ENCODE data around the gene ARF1.

ARF1 gene

GRCh38 chr1:228088586-228089498 lies 6.3 kb downstream of the ARF1 start:
- DNase-seq, result no peak

GRCh38 chr1:228089519-228090380 lies 7.2 kb downstream of the ARF1 start:
- no peak for DNase-seq

GRCh38 chr1:228090613-228091081 lies 8.1 kb downstream of the ARF1 start:
- DNase-seq, result no peak

- no peak for DNase-seq
Measured at GRCh38 chr1:228091084-228091483, 8.6 kb downstream of the ARF1 start.

- DNase-seq, result no peak
Measured at GRCh38 chr1:228092342-228093049, 10.0 kb downstream of the ARF1 start.

GRCh38 chr1:228093050-228093906 lies 10.8 kb downstream of the ARF1 start:
- DNase-seq, result no peak

GRCh38 chr1:228094432-228095016 lies 12.0 kb downstream of the ARF1 start:
- DNase-seq, result no peak

- DNase-seq, result no peak
Measured at GRCh38 chr1:228095161-228095560, 12.7 kb downstream of the ARF1 start.

- DNase-seq, result no peak
Measured at GRCh38 chr1:228095938-228096337, 13.4 kb downstream of the ARF1 start.

- DNase-seq, result no peak
Measured at GRCh38 chr1:228096416-228097332, 14.2 kb downstream of the ARF1 start.

- DNase-seq, result no peak
Measured at GRCh38 chr1:228097333-228098081, 15.0 kb downstream of the ARF1 start.

GRCh38 chr1:228098323-228098931 lies 15.9 kb downstream of the ARF1 start:
- DNase-seq, result no peak

GRCh38 chr1:228099331-228099732 lies 16.8 kb downstream of the ARF1 start:
- DNase-seq, result no peak

GRCh38 chr1:228100822-228101613 lies 18.5 kb downstream of the ARF1 start:
- DNase-seq, result no peak

- no peak for DNase-seq
Measured at GRCh38 chr1:228101614-228101993, 19.1 kb downstream of the ARF1 start.

GRCh38 chr1:228101994-228102790 lies 19.7 kb downstream of the ARF1 start:
- DNase-seq, result peak; percentile 63

- DNase-seq, result peak; percentile 96
Measured at GRCh38 chr1:228102791-228103620, 20.5 kb downstream of the ARF1 start, which contains the start of gene C1orf35. C1orf35 (minus strand) TSS chr1:228103325; CDS start chr1:228103227, 98 bp downstream.

Measured in stimulated activated CD4-positive, alpha-beta T cell treated with anti-CD3 and anti-CD28 coated beads, Interleukin-4, amount 100 ng/mL, for 24 hours (primary cell).